K562 (cell line): ENCODE data around the gene MAML3. TPM values are rescaled to one million over a fixed set of nuclear protein-coding genes. Genes with fewer than 3 reads are reported as not detected.

Experiments used
- ATAC-seq: fragments of 200-7000 bp; cut with Tn5 transposase; 3 replicates; pipeline ENCODE4 v1.9.1; 2020; ENCODE audit warnings: moderate library complexity
- BruUV-seq: library from RNA; stranded (reverse); fragments of 400-500 nt; replicated peaks from 2 replicates; lab custom pipeline; 2021; lab: Mats Ljungman, UMichigan
- CTCF ChIA-PET: fragments of 300-600 bp; formaldehyde crosslinking; extraction: SDS; loops from one replicate; lab custom pipeline; 2021; ENCODE audit warnings: low intra/inter-chr PET ratio; lab: Yijun Ruan, JAX
- POLR2A ChIA-PET: fragments of 300-600, 350-650 bp; sonication (Branson Sonifier 250); formaldehyde crosslinking; extraction: SDS; loops from one replicate; lab custom pipeline; 2021; ENCODE audit warnings: antibody characterized with exemption, inconsistent platforms; lab: Yijun Ruan, JAX
- DNase-seq, 4 experiments: peaks; one replicate each; pipeline versions ENCODE4 v3.0.0 to v3.0.0-alpha.2; 2011 to 2018; ENCODE audit warnings: low spot score in 3 of 4, mixed read lengths in 3 of 4; ENCODE audit errors: extremely low read depth in 1 of 4
- FAIRE-seq: peaks from 2 replicates; lab custom pipeline; 2011; peaks lifted over from hg19 to GRCh38; lab: Jason Lieb, UNC
- H2AFZ ChIP-seq: 2 replicates; pipeline ENCODE4 v1.6.0; 2011; ENCODE audit warnings: low read depth, low read length, control low read depth, inconsistent platforms
- H3K27ac ChIP-seq: fragments of 200-600 bp; 3 replicates; pipeline ENCODE4 v1.8.0; 2011; ENCODE audit warnings: low read depth, mild to moderate bottlenecking, control low read depth, inconsistent platforms, low read length, moderate library complexity, mixed read lengths; ENCODE audit errors: extremely low read depth
- H3K27me3 ChIP-seq, 2 experiments: fragments of 300-600 bp in 1 of 2; 2 replicates in 1 of 2; 3 replicates in 1 of 2; pipeline versions ENCODE4 v1.6.0 to v1.8.0; 2011; ENCODE audit warnings: inconsistent platforms in 2 of 2, low read length in 2 of 2, mild to moderate bottlenecking in 1 of 2, mixed read lengths in 1 of 2, moderate library complexity in 1 of 2; ENCODE audit not compliant: control insufficient read depth in 2 of 2, insufficient read depth in 2 of 2
- H3K36me3 ChIP-seq: fragments of 300-600 bp; 3 replicates; pipeline ENCODE4 v1.8.0; 2011; ENCODE audit warnings: mild to moderate bottlenecking, low read length, inconsistent platforms; ENCODE audit not compliant: control insufficient read depth, insufficient read depth
- H3K4me1 ChIP-seq, 2 experiments: fragments of 200-600 bp in 1 of 2; replicated peaks in 1 of 2; 2 replicates in 1 of 2; 3 replicates in 1 of 2; pipeline versions ENCODE4 v1.5.1 to v1.8.0; 2011; ENCODE audit warnings: inconsistent platforms in 2 of 2, low read length in 2 of 2, mild to moderate bottlenecking in 1 of 2, mixed read lengths in 1 of 2, moderate library complexity in 1 of 2; ENCODE audit not compliant: control insufficient read depth in 2 of 2, insufficient read depth in 2 of 2
- H3K4me2 ChIP-seq: 2 replicates; pipeline ENCODE4 v1.6.1; 2011; ENCODE audit warnings: low read length, control low read depth, inconsistent platforms, mixed read lengths; ENCODE audit not compliant: insufficient read depth
- H3K4me3 ChIP-seq: fragments of 200-600 bp; sonication (generic), shearing (Covaris generic); 2 replicates; pipeline ENCODE4 v1.5.1; 2016; ENCODE audit warnings: control low read depth, inconsistent platforms
- H3K79me2 ChIP-seq: fragments of 200-600 bp; 3 replicates; pipeline ENCODE4 v1.8.0; 2011; ENCODE audit warnings: low read length, inconsistent platforms; ENCODE audit not compliant: control insufficient read depth, insufficient read depth
- H3K9ac ChIP-seq, 2 experiments: 2 replicates each; pipeline versions ENCODE4 v1.6.0 to v1.6.1; 2011; ENCODE audit warnings: low read depth in 2 of 2, low read length in 2 of 2, control low read depth in 1 of 2, inconsistent platforms in 1 of 2, mild to moderate bottlenecking in 1 of 2, mixed read lengths in 1 of 2; ENCODE audit not compliant: insufficient read depth in 1 of 2
- H3K9me1 ChIP-seq: one replicate; pipeline ENCODE4 v1.6.0; 2011; ENCODE audit warnings: inconsistent platforms, mild to moderate bottlenecking, low read length, moderate library complexity; ENCODE audit not compliant: control insufficient read depth, insufficient read depth
- H3K9me3 ChIP-seq: replicated peaks from 2 replicates; pipeline ENCODE4 v1.5.1; 2011; ENCODE audit warnings: low read depth, low read length, inconsistent platforms; ENCODE audit not compliant: control insufficient read depth, insufficient read depth
- H4K20me1 ChIP-seq: replicated peaks from 2 replicates; pipeline ENCODE4 v1.6.1; 2011; ENCODE audit warnings: low read length, inconsistent platforms, mixed read lengths; ENCODE audit not compliant: control insufficient read depth, insufficient read depth
- ARID1B ChIP-seq: fragments of 450-650 bp; IDR thresholded peaks from 2 replicates; pipeline ENCODE4 v1.6.1; 2016; ENCODE audit warnings: antibody characterized with exemption, mild to moderate bottlenecking, inconsistent platforms
- ATF7 ChIP-seq: fragments of 450-650 bp; IDR thresholded peaks from 2 replicates; pipeline ENCODE4 v1.7.1; 2014; ENCODE audit warnings: mild to moderate bottlenecking, moderate library complexity
- CCAR2 ChIP-seq: fragments of 200-400 bp; formaldehyde crosslinking; IDR thresholded peaks from 2 replicates; pipeline ENCODE4 v1.6.1; 2017; ENCODE audit warnings: mild to moderate bottlenecking, low read depth, low read length
- FOXM1 ChIP-seq, 2 experiments: fragments of 450-650 bp in 1 of 2; sonication (generic) in 1 of 2; formaldehyde crosslinking in 1 of 2; IDR thresholded peaks; 2 replicates each; pipeline versions ENCODE4 v1.6.1 to v1.9.0; 2017 to 2022; ENCODE audit warnings: low read depth in 2 of 2, mild to moderate bottlenecking in 2 of 2, missing genetic modification reagents in 1 of 2, moderate library complexity in 1 of 2
- KDM5B ChIP-seq: fragments of 200-600 bp; sonication (generic); IDR thresholded peaks from 2 replicates; pipeline ENCODE4 v1.6.1; 2012; ENCODE audit warnings: low read depth, mild to moderate bottlenecking, moderate library complexity, low read length, control low read depth, inconsistent platforms; ENCODE audit not compliant: insufficient replicate concordance
- NFE2L1 ChIP-seq: fragments of 450-650 bp; IDR thresholded peaks from 2 replicates; pipeline ENCODE4 v1.6.1; 2016; ENCODE audit warnings: missing genetic modification characterization, low read depth, mild to moderate bottlenecking, missing compliant biosample characterization, moderate library complexity, borderline replicate concordance
- NFIC ChIP-seq: fragments of 450-650 bp; IDR thresholded peaks from 2 replicates; pipeline ENCODE4 v1.6.1; 2017; ENCODE audit warnings: mild to moderate bottlenecking, inconsistent platforms
- PML ChIP-seq: IDR thresholded peaks from 2 replicates; pipeline ENCODE4 v1.6.1; 2012; ENCODE audit warnings: low read length, inconsistent platforms
- SAFB ChIP-seq: fragments of 200-400 bp; formaldehyde crosslinking; IDR thresholded peaks from 2 replicates; pipeline ENCODE4 v1.6.1; 2017; ENCODE audit warnings: low read depth, low read length, borderline replicate concordance
- SIX5 ChIP-seq, 2 experiments: IDR thresholded peaks; 2 replicates each; pipeline ENCODE4 v1.6.1; 2011; ENCODE audit warnings: low read length in 2 of 2, borderline replicate concordance in 1 of 2, low read depth in 1 of 2, mild to moderate bottlenecking in 1 of 2, moderate library complexity in 1 of 2; ENCODE audit not compliant: insufficient read depth in 1 of 2
- TAF15 ChIP-seq: fragments of 200-400 bp; formaldehyde crosslinking; IDR thresholded peaks from 2 replicates; pipeline ENCODE4 v1.6.1; 2017; ENCODE audit warnings: mild to moderate bottlenecking, low read depth, low read length, moderate library complexity
- TGIF2 ChIP-seq: sonication (generic); formaldehyde crosslinking; IDR thresholded peaks from 2 replicates; pipeline ENCODE4 v1.8.1; 2022; ENCODE audit warnings: mild to moderate bottlenecking, missing genetic modification reagents, moderate library complexity
- ZFP30 ChIP-seq: fragments of 250-450 bp; sonication (Bioruptor Pico); IDR thresholded peaks from 2 replicates; pipeline ENCODE4 v1.8.0; 2022; ENCODE audit warnings: moderate library complexity, mild to moderate bottlenecking, inconsistent platforms, borderline replicate concordance
- ZNF124 ChIP-seq: sonication (generic); formaldehyde crosslinking; IDR thresholded peaks from 2 replicates; pipeline ENCODE4 v1.8.1; 2022; ENCODE audit warnings: missing genetic modification reagents
- ZNF444 ChIP-seq: fragments of 250-450 bp; sonication (Bioruptor Pico); IDR thresholded peaks from 2 replicates; pipeline ENCODE4 v1.4.0; 2020; ENCODE audit warnings: mild to moderate bottlenecking, moderate library complexity
- WGBS: fragments of 100-300 bp; shearing (Covaris generic); methylation state at CpG from one replicate; pipeline ENCODE4 v1.1.6; 2016; ENCODE audit warnings: low coverage, mixed read lengths; ENCODE audit not compliant: insufficient coverage; ENCODE audit errors: missing lambda C conversion rate; 5-methylcytosine and 5-hydroxymethylcytosine counted together
- in situ Hi-C: fragments of 300-500 bp; cut with MboI; formaldehyde crosslinking; loops from 4 replicates; pipeline ENCODE4 v1.15.0; 2018; ENCODE audit warnings: inconsistent platforms, mixed read lengths
- intact Hi-C: fragments of 100-400 bp; cut with micrococcal nuclease; formaldehyde crosslinking; loops from 2 replicates; pipeline ENCODE4 v1.14.2; 2022
- polyA plus RNA-seq, 8 experiments: library from polyadenylated mRNA; depleted of rRNA in 4 of 8; stranded (reverse) in 5 of 8; unstranded in 3 of 8; fragments of >200 nt; fragmentation: Nextera tagmentation in 2 of 8; fragmentation: Illumina TruSeq in 1 of 8; extraction: Ambion mirVana in 2 of 8; extraction: Trizol in 1 of 8; gene quantifications; 2 replicates each; pipeline versions ENCODE4 v1.2.1 to v1.2.3, GENCODE V29; 2011 to 2014; ENCODE audit warnings: inconsistent platforms in 1 of 8, missing spikeins in 1 of 8
- total RNA-seq, 7 experiments: library from RNA; depleted of rRNA in 6 of 7; stranded (reverse); fragments of >200 nt in 6 of 7; fragmentation: Illumina TruSeq in 2 of 7; extraction: Trizol in 2 of 7; gene quantifications; 2 replicates each; pipeline versions ENCODE4 v1.2.1 to v1.2.3, GENCODE V29; 2011 to 2021; ENCODE audit warnings: low replicate concordance in 1 of 7
- TF ChIP-seq, protein P1 (sequence below): sonication (generic); formaldehyde crosslinking; IDR thresholded peaks from 2 replicates; pipeline ENCODE4 v1.8.0; 2022; ENCODE audit warnings: missing genetic modification reagents, mild to moderate bottlenecking, borderline replicate concordance

The MAML3 gene
- total and polyA plus RNA-seq, 9 of the 15 experiments (the other 6 are each of a cell fraction or from before 2014, with no cell fraction given) = 0.01 to 0.55 (median 0.25) TPM

DNA sequence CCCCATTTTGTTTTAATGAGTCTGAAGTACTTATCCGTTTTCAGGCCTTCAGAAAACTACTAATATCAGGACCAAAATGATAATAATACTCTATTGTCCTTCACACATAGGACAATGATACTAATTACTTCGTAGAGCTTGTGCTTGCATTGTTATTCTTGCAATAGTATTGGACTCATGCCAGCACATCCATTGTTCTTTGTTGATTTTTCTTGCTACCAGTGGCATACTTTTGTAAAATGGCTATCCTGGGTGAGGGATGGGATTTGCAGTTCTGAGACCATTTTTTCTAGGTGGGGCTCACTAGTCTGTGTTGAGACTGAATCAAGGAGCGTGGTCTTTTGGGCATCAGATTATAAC lies 195.3 kb downstream of the MAML3 start:
- WGBS = 0% methylated on average over 2 of the region's 3 CpGs
- ChIA-PET CTCF (no interaction called here), POLR2A (no interaction called here)
- in situ Hi-C loops (no loop called here), intact Hi-C loops (no loop called here)
- no peaks in the 10 kb centered on the region for H4K20me1 ChIP-seq
- no peaks in the 10 kb centered on the region for H3K9me3 ChIP-seq
- TF ChIP-seq NFIC = peak; percentile 24; the same call in 1 of the 2 replicates
- TF ChIP-seq ZFP30 (CRISPR knock-in tag) = no peak
- H3K9me1 ChIP-seq = no peaks in the 10 kb centered on the region
- H2AFZ ChIP-seq = no peak overlapping the region
- no peaks in the 10 kb centered on the region for H3K79me2 ChIP-seq
- ATAC-seq = no peak
- H3K4me3 ChIP-seq = no peak overlapping the region
- no peak overlapping the region for H3K4me2 ChIP-seq
- no peak for DNase-seq
- H3K9ac ChIP-seq = no peak overlapping the region
- no peaks in the 10 kb centered on the region for H3K36me3 ChIP-seq
- no peaks in the 10 kb centered on the region; a peak in 1 of 5 replicates for H3K27me3 ChIP-seq
- FAIRE-seq = no peak
- no TSS peak for BruUV-seq
- no peaks in the 10 kb centered on the region for H3K4me1 ChIP-seq
- H3K27ac ChIP-seq = no peak overlapping the region

DNA sequence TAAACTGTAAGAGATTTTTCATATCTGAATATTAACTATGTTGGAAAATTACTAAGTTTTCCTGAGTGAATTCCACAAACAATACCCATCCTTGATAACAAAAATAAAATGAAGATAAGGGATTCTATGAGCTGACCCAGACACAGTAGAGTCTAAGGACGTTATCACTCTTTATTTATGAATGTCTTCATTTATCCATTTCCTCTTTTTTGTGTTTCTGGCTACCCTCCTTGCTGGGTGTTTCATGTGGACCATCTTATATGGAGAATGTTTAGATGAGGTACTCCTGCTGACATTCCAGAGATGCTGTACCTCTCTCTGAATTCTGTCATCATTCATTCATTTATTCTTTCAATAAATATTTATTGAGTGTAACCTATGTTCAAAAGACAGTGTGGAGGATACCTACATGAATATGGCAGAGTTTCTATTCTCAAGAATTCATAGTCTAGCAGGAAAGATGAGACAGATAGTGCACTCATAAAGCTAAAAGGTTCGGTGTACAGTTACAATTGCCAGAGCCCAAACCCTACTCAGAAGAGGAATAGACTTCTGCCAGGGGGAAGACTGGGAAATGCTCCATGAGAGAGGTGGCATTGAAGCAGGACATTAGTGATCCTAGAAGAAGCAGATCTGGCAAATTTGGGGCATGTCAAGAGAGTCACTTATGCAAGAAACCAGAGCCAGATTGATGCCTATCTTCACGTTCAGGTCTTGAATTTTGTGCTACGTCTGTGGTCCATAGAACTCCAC lies 195.8 kb downstream of the MAML3 start:
- intact Hi-C loops = no loop called here
- POLR2A ChIA-PET = no interaction called here
- no peak overlapping the region for H3K27ac ChIP-seq

More for the DNA sequence above, 195.8 kb downstream of the MAML3 start:
- H4K20me1 ChIP-seq = no peaks in the 10 kb centered on the region
- H3K9ac ChIP-seq = no peak overlapping the region
- TF ChIP-seq ARID1B (no peak), TGIF2 (no peak), CCAR2 (no peak), NFE2L1 (tag) (no peak), PML (no peak), ZNF444 (no peak), SIX5 (IDR thresholded peaks at IDR 0.05; ENCODE audit: borderline replicate concordance in 1 of 2, insufficient read depth in 1 of 2, low read depth in 1 of 2, low read length in 2 of 2) (no peak), KDM5B (no peak), FOXM1 (IDR thresholded peaks at IDR 0.05; ENCODE audit: low read depth) (no peak), FOXM1 (CRISPR knock-in tag; IDR thresholded peaks at IDR 0.05; ENCODE audit: low read depth) (no peak), TAF15 (no peak), ZNF124 (no peak), SAFB (no peak), ATF7 (no peak)
- TF ChIP-seq, protein P1, sequence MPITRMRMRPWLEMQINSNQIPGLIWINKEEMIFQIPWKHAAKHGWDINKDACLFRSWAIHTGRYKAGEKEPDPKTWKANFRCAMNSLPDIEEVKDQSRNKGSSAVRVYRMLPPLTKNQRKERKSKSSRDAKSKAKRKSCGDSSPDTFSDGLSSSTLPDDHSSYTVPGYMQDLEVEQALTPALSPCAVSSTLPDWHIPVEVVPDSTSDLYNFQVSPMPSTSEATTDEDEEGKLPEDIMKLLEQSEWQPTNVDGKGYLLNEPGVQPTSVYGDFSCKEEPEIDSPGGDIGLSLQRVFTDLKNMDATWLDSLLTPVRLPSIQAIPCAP (CRISPR knock-in tag) = no peak
- TF ChIP-seq, all 486 proteins: peak for 0
- no peak overlapping the region for H3K4me2 ChIP-seq
- no peak overlapping the region for H2AFZ ChIP-seq
- BruUV-seq = no TSS peak
- in situ Hi-C loops = no loop called here
- no peak for FAIRE-seq
- no peak for ATAC-seq
- no peak overlapping the region for H3K4me3 ChIP-seq
- no peaks in the 10 kb centered on the region for H3K9me1 ChIP-seq
- H3K4me1 ChIP-seq = no peaks in the 10 kb centered on the region
- no peaks in the 10 kb centered on the region for H3K9me3 ChIP-seq
- CTCF ChIA-PET = no interaction called here
- no peaks in the 10 kb centered on the region; a peak in 1 of 5 replicates for H3K27me3 ChIP-seq
- no peaks in the 10 kb centered on the region for H3K79me2 ChIP-seq
- H3K36me3 ChIP-seq = no peaks in the 10 kb centered on the region
- no peak for DNase-seq
- WGBS = 0% methylated on average over 4 of the region's 4 CpGs
